ENCODE data around the gene GRK7. TPM values are rescaled to one million over a fixed set of nuclear protein-coding genes. Genes with fewer than 3 reads are reported as not detected.

Gene GRK7, protein sequence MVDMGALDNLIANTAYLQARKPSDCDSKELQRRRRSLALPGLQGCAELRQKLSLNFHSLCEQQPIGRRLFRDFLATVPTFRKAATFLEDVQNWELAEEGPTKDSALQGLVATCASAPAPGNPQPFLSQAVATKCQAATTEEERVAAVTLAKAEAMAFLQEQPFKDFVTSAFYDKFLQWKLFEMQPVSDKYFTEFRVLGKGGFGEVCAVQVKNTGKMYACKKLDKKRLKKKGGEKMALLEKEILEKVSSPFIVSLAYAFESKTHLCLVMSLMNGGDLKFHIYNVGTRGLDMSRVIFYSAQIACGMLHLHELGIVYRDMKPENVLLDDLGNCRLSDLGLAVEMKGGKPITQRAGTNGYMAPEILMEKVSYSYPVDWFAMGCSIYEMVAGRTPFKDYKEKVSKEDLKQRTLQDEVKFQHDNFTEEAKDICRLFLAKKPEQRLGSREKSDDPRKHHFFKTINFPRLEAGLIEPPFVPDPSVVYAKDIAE (N-terminal part only)
- not detected for polyA plus RNA-seq (2012; ENCODE audit: insufficient read depth, insufficient read length, low read depth)

DNA sequence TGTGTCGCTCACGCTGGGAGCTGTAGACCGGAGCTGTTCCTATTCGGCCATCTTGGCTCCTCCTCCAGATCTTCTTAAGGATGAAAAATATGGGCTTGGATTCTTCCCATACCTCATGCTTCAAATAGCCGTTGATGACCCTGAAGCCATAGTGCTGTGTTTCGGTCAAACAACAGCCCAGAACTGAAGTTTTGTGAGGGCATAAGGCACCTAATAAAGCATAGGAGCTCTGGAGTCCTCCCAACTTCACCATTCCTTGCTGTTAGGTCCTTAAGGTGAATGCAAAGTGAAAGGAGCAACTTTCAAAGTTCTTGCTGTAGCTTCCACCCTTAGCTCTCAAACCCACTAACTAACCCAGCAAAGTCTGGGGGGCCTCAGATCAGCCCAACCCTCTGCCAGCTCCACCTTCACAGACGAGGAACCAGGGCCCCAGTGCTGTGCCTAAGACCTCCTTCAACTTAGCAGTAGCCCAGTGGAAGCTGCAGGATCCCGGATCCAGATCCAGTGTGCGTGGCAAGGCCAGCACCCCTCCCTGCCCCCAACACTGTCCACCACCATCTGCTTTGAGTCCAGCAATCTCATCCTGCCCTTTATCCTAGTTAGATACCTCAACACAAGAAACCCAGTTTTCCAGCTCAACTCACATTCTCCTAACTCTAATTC lies at the start of gene GRK7:
Gene GRK7, plus strand, starts transcription at position 321 of the 663 bp plus-strand sequence. CDS start 14,877 bp downstream, outside the sequence.
- DNase-seq, result no peak
- Histone ChIP-seq H3K36me3 (no peaks in the 10 kb centered on the region), H3K4me3 (ENCODE audit: low read depth, low read length) (no peak within 1 kb of the TSS), H3K4me1 (no peaks in the 10 kb centered on the region), H3K27me3 (no peaks in the 10 kb centered on the region), H3K9me3 (no peaks in the 10 kb centered on the region)
- TF ChIP-seq CTCF (IDR thresholded peaks at IDR 0.05; ENCODE audit: low read depth, low read length), result no peak

DNA sequence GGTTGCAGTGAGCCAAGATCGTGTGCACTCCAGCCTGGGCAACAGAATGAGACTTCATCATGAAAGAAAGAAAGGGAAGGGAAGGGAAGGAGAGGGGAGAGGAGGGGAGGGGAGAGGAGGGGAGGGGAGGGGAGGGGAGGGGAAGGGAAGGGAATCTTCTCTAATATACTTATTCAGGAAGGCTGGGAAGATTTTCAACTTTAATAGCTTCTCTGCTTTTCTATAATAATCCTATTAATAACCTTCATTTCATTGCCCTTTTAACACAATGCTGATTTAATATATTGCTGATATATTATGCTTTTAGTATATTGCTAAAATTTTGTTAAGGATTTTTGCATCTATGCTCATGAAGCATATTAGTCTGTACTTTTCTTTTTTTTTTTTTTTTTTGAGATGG lies 48.5 kb upstream of the GRK7 start:
- Histone ChIP-seq H3K4me3 (ENCODE audit: low read depth, low read length) (no peak overlapping the region), H3K36me3 (no peaks in the 10 kb centered on the region), H3K27me3 (no peaks in the 10 kb centered on the region), H3K9me3 (no peaks in the 10 kb centered on the region), H3K4me1 (peaks cover 4% of the 10 kb centered on the region)
- TF ChIP-seq CTCF (IDR thresholded peaks at IDR 0.05; ENCODE audit: low read depth, low read length), result no peak
- no peak for DNase-seq

- no peaks in the 10 kb centered on the region for H3K36me3 ChIP-seq
- no peaks in the 10 kb centered on the region for H3K9me3 ChIP-seq
- no peaks in the 10 kb centered on the region for H3K27me3 ChIP-seq
- H3K4me3 ChIP-seq (ENCODE audit: low read depth, low read length), result no peak overlapping the region
- H3K4me1 ChIP-seq, result no peaks in the 10 kb centered on the region
- DNase-seq, result no peak
- TF ChIP-seq CTCF (IDR thresholded peaks at IDR 0.05; ENCODE audit: low read depth, low read length), result no peak
These were observed 41.1 kb upstream of the GRK7 start for GRCh38 chr3:141722081-141722480.

DNA sequence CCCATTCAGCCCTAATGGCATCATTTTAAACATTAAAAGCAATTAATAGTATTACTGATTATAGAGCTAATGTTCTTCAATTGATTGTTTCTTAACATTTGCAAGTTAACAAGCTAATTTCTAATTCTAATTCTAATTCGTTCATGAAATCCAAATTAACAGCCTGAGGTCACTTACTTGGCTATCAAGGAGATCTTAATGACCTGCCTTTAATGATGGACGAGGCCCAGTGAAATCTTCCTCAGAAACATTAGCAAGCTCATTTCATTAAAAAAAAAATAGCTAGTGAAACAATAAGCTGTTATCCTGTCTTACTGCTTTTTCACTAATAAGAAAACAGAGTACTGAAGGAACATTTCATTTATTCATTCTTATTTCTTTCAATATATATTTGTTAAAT lies 40.6 kb upstream of the GRK7 start:
- DNase-seq, result no peak
- no peaks in the 10 kb centered on the region for H3K4me1 ChIP-seq
- no peaks in the 10 kb centered on the region for H3K9me3 ChIP-seq
- no peak for TF ChIP-seq CTCF (IDR thresholded peaks at IDR 0.05; ENCODE audit: low read depth, low read length)
- H3K27me3 ChIP-seq, result no peaks in the 10 kb centered on the region
- no peaks in the 10 kb centered on the region for H3K36me3 ChIP-seq
- H3K4me3 ChIP-seq (ENCODE audit: low read depth, low read length), result no peak overlapping the region

GRCh38 chr3:141723255-141723654 lies 40.0 kb upstream of the GRK7 start:
- Histone ChIP-seq H3K4me1 (no peaks in the 10 kb centered on the region), H3K36me3 (no peaks in the 10 kb centered on the region), H3K4me3 (ENCODE audit: low read depth, low read length) (no peak overlapping the region), H3K9me3 (no peaks in the 10 kb centered on the region), H3K27me3 (no peaks in the 10 kb centered on the region)
- no peak for TF ChIP-seq CTCF (IDR thresholded peaks at IDR 0.05; ENCODE audit: low read depth, low read length)
- no peak for DNase-seq

- no peak for DNase-seq
- Histone ChIP-seq H3K9me3 (no peaks in the 10 kb centered on the region), H3K4me3 (ENCODE audit: low read depth, low read length) (no peak overlapping the region), H3K4me1 (no peaks in the 10 kb centered on the region), H3K36me3 (no peaks in the 10 kb centered on the region), H3K27me3 (no peaks in the 10 kb centered on the region)
- TF ChIP-seq CTCF (IDR thresholded peaks at IDR 0.05; ENCODE audit: low read depth, low read length), result no peak
These were observed 39.0 kb upstream of the GRK7 start for GRCh38 chr3:141724186-141724585.
